GM21447 (cell line): ENCODE measurements around the gene GRID1.

ENCODE experiments used
- ATAC-seq: cut with Tn5 transposase; IDR thresholded peaks from one replicate; pipeline ENCODE4 v1.9.1; 2021; ENCODE audit not compliant: unreplicated experiment

The GRID1 gene

DNA sequence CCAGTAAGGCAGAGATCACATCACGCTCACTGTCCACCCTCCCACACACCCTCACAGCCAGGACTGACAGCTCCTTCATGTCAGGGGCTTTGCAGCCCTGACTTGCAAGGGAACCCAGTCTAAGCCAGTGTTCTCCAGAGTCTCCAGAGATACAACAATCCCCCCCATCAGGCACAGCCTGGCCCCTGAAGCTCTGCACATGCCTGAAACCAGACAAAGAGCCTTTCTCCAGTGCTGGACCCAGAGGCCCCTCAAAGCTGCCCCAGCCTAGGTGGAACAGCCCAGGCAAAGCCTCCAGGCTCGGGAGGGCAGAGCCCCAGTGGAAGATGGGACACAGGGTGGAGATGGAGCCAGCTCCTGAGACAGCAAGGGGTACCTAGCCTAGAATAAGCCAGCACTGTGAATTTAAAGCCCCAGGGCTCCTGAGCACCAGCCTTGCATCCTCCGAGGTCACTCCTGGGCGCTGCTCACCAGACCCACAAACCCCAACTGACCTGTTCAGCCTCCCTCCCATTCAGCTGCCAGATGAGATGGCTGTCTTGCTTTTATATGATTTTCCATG is 50.2 kb downstream of the GRID1 start:
- no peak for ATAC-seq

DNA sequence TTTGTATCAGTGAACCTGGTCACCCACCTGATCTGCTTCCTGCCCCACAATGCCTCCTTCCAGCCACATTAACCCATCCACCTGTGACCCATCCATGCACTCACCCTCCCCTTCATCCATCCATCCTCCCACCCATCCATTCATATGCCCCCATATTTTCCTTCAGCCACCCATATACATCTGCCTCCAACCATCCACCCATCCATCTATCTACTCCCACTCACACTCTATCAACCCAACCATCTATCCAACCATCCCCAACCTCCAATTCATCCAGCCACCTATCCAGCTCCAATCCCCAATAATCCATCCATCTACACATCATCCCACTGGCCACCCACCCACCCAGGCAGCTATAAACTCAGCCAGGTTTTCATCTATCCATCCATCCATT is 51.0 kb downstream of the GRID1 start:
- ATAC-seq, result no peak

DNA sequence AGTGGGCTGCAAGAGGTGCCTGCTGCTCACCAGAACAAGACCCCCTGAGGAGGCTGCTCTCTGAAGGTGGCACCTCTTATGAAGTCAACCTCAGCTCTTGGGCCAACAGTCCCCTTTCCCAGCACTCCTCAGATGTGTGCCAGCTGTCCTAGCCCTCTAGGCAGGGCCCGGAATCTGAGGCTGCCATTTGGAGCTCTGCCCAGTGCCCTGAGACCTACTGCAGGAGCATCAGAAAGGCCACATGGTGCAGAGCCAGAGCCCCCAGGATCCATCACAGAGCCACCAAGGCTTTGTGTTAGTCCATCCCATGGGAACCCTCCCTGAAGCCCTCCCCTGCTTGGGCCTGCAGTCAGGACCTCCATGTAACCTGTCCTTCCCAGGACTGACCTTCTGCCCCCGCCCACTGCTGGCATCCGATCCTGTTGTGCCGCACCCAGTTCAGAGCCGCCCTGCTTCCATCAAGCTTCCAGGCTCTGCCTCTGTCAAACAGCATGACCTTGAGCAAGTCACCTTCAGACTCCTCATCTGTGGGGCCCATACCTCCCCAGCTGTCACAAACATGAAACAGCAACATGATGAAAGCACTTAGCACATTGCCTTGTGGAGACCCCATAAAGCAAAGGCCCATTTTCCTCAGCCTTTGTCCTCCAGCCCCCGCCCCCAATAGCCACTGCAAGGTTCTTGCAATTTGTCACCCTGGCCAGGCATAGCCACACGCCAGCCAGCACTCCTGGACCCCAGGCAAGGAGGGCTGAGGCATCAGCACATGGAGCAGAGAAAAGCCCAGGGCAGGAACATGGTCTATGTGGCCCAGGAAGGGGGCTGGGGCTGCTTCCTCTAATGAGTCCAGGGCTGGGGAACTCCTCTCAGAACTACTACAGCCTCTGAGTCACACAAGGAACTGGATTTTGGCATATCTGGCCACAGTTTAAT is 51.7 kb downstream of the GRID1 start:
- no peak for ATAC-seq

DNA sequence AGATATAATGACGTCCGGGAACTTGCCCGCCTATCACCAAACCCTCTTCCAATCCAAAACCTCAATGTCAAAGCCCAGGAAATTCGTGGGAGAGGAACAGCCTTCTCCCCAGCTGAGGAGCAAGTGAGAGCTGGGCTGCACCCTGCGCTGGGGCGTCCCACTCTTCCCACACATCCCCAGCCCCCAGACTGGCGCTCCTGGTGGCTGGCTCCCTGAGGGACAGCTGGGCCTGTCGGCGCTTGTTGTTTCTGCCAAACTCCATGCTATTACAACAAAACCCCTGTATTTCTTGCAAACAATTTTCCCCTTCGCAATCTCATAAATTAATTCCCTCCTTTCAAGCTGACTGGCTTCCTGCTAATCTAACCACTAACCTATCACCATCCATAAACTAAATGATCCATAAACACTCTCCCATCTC is 53.0 kb downstream of the GRID1 start:
- no peak for ATAC-seq

DNA sequence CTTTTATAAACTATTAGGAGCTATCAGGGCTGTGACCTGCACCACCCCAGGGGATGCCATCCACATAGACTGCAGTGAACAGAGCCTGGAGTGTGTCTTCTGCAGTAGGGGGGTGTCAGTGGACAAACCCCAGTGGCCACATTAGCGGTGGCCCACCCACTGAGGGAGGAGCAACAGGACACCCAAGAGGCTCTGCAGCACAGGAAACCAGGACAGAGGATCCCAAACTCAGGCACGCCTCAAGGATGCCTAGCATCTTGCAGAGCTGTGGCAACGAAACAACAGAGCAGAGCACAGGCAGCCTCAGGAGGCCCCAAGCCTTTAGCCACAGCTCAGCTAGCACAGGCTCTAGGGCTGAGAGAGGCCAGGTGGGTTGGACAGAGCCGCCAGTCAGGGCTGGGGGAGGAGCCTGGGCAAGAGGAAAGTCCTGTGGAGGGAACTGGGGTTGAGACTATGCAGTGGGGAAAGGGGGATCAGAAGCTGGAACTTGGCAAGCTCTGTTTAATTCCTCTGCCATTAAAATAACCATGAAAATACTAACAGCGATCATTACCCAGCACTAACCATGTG is 53.8 kb downstream of the GRID1 start:
- no peak for ATAC-seq

DNA sequence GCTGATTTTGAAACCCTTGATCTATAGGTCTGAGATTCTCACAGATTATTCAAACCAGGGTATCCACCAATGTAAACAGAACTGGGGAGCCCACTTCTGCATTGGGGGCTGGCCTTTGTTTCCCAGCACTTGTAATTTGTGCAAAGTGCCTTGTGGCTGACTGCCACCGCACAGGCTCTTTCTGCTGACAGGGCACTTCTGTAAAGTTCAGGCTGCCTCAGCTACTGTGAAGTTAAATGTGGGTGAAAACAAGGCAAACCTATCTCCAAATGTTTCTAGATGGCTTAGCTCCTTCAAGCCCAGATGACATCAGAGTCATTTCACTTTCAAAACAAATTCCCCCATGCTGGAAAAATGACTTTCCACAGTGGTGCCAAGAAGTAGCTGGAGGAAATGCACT is 54.7 kb downstream of the GRID1 start:
- ATAC-seq, result no peak

DNA sequence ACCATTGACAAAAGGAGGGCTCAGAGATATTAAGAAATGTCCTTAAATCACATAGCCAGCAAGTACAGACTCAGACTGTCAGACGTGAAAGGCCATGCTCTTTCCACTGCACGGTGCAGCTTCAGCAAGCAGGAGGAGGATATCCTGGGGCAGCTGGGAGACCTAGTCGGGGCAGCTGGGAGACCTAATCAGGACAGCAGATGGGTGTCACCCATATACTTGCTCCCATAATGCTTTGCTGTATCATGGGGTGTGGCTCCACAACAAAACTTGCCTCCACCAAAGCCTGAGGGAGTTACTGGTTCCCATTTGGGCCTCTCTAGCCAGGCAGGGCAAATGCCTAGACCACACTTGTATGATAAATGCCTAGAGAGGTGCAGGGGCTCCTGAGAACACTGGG is 55.4 kb downstream of the GRID1 start:
- ATAC-seq, result no peak

DNA sequence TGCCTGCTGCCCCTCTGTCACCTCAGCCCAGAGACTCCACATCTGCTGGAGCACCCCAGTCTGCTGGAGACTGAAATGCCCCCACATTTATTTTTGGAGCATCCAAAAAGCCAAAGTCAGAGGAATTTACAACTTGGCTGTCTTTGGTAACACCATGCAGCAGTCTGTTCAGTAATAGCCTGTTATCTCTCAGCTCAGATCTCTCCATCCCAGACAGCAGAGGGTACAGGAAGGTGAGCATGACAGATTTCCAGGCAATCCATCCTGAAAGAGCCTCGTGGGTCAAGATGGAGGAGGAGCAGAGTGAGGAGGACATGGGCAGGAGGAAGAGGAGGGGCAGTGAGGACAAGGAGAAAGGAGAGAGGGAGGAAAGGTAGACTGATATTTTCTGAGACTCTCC is 55.9 kb downstream of the GRID1 start:
- ATAC-seq, result no peak

DNA sequence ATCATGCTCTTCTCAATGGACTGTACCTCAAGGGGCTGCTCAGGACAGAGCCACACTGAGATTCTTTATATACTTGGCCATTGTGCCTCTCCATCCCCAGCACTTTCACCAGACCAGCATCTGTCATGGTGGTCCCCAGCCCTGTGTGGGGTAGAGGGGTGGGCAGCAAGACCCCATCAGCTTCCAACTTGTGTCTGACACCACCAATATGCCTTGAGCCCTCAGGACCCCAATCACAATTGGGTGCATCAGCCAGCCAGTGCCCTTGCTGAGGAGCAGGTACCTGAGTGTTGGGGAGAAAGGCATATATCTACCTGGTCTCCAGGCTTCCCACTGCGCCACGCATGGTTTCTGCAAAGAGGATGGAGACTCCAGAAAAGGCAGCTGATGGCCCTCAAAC is 56.3 kb downstream of the GRID1 start:
- ATAC-seq, result no peak

DNA sequence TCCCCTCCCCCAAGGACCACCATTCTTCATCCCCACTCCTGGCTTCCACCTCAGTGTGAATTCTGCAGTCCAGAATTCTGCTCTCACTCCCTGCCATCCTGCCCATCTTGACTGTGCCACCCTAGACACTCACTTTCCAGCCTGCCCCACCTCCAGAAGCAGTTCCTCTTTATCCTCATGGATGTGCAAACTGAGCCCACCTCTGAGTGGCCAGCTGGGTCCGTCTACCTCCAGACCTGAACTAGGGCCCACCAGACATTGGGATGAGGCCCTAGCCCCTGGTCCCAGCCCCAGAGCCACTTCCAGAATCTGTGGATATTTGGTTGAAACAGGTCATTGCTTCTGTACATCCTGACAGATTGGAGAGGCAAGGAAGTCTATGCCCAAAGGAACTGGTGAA is 58.5 kb downstream of the GRID1 start:
- no peak for ATAC-seq

DNA sequence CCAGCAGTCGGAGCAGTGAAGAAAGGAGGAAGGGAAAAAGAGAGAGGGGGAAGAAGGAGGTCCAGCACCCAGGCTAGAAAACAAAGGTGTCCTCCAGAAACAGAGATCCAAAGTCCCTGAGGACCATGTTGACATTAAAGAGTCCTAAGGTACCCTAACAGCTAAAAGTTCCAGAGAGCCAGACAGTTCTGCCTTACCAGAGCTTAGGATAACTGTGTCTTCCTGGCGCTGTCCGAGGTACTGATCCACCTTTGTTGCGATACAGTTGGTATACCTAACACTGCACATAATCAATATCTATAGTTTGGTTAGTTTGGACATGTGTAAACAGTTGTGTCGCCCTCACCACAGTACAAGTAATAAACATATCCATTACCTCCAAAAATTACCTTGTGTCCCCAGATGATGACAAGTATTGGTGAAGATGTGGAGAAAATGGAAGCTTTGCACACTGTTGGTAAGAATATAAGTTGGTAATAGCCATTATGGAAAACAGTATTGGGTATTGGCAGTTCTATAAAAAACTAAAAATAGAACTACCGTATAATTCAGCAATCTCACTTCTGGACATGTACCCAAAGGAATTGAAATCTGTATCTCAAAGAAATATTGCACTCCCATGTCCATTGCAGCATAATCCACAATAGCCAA is 59.8 kb downstream of the GRID1 start:
- ATAC-seq, result no peak

DNA sequence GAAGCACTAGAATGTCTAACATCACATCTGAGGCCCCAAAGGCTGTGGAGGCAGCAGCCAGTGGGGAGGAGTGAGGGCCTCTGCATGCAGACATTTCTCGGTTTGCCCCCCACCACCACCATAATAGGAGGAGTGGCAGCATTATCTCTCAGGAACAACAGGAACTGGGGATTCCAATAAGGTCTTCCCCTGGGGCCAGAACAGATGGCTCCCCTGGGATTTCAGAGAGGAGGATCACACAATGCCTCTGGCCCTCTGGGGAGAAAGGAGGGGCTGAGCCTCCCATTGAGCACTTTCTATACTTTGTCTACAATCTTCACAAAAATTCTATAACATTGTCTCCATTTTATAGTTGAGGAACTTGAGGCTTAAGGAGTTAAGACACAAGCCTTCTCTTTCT is 61.1 kb downstream of the GRID1 start:
- no peak for ATAC-seq

DNA sequence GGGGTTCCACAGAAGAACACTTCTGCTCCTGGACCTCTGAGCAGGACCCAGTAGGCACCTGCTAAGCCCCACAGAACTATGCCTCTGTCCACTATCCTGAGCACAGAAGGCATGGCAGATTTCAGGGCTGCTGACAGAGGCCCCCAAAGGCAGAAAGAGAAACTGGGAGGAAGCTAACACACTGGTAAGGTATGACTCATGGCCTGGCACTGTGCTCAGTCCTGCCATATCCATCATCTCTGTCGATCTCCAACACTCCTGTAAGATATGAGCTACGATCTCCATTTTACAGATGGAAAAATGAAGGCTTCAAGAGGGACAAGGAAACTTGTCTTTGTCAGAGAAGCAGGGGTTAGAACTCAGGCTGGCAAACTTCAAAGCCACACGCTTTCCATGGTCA is 62.2 kb downstream of the GRID1 start:
- no peak for ATAC-seq

DNA sequence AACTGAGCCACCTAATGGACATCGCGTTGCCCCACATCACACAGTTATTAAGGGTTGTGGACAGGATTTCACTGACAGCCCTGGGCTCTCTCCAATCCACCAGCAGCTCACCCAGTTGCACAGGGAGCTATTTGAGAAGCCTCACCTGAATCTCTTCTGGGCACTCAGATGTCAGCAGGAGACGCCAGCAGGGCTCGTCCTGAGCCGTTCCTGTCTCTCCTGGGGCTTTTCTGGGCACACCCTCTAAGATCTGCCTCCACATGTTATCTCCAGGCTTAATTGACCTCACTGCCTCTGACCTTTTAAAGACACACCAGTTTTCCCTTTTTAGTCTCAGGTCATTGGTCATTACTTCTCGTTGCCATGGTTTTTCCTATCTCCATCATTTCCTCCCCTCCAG is 63.0 kb downstream of the GRID1 start:
- ATAC-seq, result no peak

DNA sequence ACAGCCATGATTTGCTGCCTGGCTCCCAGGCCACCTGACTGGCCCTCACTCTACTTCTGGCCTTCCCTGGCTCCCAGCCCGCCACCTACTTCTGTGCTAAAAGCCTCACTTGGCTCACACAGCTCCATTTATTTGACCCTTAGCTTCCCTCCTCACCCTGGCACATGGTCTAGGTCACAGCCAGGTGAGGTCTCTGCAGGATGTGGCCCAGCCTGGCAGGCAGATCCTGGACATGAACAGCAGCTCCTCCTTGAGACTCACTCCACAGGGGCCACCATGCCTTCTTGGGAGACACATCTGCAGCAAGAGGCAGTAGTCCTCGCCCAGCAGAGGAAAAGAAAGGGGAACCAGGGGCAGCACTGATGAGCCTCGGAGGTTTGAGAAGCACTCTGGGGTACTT is 64.6 kb downstream of the GRID1 start:
- no peak for ATAC-seq

DNA sequence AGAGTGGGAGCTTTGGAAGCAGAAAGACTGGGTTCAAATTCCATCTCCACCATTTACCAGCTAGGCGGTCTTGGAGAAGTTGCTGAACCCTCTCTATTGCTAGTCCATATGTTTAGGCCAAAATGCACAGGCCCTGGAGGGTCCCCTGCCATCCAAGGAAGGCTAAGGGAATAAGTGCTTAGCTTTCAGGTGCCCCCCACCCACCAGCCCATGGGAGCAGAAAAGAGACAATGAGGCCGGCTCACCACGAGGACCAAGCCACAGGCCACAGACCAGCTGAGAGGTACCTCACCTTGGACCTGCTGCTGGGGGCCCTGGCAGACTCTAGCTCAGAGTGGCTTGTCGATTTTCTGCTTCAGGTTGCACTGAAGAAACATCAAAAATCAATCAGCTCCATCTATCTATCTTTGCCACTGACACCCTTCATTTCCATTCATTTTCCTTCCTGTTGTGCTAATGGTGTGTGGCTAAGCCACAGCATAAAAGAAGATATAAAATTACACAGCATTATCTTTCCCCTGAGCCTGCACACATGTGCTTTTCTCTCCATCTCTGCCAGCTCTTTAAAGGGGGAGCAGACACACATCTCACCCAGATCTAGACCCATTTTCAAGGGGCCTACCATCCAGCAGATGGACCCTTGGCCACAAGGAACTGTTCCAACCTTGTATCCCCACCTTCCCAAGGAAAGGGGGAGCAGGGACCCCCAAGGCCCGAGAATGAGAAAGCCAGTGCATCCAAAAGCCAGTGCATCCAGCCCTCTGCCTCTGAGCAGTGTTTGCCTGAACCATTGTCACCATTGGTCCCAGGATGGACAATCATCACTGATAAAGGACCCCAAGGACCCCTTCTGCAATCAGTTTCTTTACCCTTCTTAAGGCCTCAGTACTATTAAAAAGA is 65.4 kb downstream of the GRID1 start:
- ATAC-seq, result no peak

DNA sequence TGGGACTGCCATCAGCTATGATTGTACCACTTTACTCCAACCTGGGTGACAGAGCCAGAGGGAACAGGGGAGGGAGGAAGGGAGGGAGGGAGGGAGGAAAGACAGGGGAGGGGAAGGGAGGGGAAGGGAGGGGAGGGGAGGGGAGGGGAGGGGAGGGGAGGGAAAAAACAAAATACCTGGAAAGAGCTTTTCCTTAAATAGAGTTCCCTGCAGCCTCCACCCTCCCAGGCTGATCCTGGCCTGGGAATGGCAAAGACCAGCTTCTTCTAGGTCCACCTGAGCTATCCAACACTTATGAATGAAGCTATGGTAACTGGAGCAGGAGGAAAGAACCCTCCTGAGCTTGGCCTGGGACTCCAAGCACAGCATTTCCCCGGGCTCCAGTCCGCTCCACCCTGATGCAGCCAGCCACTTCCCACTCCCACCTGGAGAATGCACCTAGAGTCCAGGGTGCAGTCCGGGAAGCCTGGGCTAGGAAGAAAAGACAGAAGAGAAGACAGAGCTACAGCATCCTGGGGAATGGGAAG is 66.1 kb downstream of the GRID1 start:
- no peak for ATAC-seq

DNA sequence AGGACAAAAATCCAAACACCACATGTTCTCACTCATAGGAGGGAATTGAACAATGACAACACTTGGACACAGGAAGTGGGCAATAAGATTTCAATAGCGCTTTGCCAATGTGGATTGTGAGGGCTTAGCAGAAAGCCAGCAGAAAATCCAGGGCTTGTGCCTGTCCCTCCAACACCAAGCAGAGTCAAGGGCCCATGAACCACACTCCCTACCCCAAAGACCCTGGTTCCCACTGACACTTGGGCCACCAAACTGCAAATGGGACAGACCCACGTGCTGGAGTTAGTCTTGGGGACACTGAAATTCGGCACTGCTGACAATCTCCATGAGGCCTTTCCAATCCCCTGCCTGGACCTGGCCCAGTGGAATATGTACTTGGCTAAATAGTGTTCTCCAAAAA is 67.0 kb downstream of the GRID1 start:
- no peak for ATAC-seq

DNA sequence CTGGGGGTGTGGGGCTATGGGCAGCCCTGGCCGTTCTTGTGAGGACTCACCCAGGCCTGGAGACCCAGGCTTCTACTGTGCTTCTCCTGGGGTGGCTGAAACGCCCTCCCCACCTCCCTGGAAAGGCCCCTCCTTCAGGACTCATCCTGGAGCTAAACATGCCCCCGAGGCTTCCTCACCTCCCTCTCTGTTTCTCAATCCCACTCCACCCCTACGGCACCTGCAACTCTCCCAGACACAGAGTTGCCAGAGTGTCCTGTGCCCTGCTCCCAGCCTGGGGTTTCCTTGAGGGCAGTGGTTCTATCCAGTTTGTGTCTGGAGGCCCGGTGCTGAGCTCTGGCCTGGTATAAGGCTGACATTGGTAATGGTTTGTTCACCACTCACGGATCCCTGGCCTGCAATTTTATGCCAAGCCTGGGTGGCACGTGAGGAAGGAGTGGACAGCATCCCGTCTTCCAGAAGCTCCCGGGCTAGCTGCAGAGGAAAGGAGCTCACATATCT is 68.0 kb downstream of the GRID1 start:
- no peak for ATAC-seq

DNA sequence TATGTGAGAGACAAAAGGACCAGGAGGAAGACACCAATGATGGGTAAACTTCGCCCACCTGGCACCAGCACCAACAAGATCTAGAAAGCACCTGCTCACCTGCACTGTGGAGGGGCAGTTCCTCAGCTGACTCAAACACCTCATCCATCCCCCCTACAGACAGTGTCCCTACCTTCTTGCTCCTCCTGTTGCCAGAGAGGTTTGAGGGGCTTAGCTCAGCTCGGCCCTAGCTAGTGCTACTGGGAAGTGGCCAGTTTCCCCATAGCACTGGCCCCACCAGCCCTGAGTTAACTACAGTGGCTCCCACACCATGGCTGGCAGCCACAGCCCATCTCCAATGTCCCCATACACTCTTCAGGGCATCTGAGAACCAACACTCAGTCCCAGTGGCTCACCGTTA is 70.8 kb downstream of the GRID1 start:
- no peak for ATAC-seq
